Stimulated activated CD4-positive, alpha-beta T cell treated with anti-CD3 and anti-CD28 coated beads, Interleukin-4, amount 100 ng/mL, for 48 hours (primary cell): Measurements from ENCODE around the gene RBM5.

ENCODE experiments used
- DNase-seq, 2 donors: peaks; one replicate each; pipeline ENCODE4 v3.0.0-alpha.2; 2020; ENCODE audit warnings: low read depth in 2 of 2

Gene RBM5

GRCh38 chr3:50121072-50122032 is 32.6 kb downstream of the RBM5 start:
- DNase-seq, result peak; percentile 55 to 69

DNA sequence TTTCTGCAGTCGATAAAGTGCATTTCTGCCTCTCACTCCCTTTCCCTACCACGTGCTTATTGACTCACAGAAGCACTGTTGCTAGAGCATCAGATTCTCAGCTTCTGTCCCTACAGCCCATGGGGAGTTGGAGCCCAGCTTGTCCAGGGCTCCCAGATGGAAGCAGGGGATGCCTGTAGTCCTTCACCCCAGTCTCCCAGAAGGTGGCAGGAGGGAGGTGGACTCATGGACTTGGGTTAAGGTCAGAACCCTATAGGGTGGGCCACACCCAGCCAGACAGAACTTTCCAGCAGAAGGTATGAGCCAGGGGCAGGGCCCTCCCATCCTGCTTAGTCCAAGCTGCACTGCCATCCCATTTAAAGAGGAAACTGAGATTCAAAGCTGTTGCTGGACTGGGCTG is 33.4 kb downstream of the RBM5 start:
- DNase-seq, result no peak

DNA sequence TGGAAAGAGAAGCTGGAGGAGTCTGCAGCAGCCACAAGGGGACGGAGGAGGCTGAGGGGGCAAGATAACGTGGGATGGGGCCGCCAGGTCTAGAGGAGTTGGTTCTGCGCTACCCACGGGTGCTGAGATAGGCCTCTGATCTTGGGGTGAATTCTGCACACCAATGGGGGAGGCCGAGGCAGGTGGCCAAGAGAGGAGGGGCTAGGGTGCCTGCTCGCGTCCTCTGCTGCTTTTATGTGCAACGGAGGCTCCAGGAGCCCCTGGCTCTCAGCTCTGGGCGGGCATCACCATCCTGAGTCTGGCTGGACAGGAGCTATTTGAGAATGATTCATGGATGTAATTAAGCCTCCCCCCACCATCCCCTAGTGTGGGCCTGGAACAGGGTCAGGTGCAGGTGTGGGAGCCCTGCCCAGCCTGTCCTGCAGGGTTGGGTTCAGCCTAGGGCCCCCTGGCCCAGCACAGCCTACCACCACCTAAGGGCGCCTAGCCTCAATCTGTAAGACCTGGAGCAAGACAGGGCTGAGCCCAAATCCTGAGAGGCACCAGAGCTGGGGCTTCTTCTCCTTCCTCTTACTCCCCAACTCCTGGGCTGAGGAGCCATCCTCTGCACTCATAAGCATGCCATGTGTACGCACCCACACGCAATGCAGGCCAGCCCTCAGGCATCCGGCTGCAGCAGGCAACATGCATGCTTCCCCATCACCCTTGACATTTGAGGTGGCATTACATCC is 34.1 kb downstream of the RBM5 start:
- no peak for DNase-seq

DNA sequence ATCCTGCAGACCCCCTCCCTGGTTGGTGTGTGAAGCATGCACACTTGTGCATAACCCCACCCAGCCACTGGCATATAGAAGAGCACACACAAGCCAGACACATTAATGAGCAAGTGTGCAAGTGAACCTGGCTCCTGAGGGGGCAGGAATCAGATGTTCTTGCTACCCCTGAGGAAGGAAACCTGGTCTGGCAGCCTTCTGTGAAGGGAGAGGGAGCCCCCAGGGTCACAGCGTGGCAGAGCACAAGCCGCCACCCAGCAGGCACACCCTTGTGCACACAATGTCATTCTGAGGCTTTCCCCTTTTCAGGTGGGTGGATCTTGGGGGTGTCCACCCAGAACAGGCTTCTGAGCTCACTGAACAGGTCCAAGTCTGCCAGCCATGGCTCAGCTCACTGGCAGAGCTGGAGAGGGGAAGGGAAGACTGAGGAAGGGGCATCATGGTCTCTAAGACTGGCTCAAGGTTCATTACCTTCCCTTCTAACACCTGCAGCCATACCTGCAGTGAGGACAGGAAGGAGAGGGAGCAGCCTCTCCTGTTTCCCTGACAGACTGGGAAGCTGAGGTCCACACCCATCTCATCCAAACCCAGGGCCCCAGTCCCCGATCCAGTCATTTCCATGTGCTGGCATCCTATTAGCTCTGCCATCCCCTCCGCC is 34.8 kb downstream of the RBM5 start:
- DNase-seq, result no peak

- DNase-seq, result no peak
These were observed 35.5 kb downstream of the RBM5 start for GRCh38 chr3:50124052-50124799.

DNA sequence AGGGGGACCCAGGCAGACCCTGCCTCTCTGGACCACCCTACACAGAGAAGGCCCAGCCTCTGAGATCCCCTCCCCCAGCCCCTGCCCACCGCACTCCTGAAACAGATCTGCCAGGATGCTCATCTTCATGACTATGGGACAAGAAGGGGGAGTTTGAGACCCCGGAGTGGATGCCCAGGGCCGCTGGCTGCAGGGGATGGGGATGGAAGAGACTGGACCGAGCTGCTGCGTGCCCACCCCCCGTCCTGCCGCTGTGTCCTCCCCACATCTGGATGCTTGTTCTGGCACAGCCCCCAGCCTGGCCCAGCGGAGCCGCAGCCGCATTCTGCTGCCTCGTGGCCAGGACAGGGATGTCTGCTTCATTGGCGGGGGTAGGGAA is 36.1 kb downstream of the RBM5 start:
- no peak for DNase-seq

DNA sequence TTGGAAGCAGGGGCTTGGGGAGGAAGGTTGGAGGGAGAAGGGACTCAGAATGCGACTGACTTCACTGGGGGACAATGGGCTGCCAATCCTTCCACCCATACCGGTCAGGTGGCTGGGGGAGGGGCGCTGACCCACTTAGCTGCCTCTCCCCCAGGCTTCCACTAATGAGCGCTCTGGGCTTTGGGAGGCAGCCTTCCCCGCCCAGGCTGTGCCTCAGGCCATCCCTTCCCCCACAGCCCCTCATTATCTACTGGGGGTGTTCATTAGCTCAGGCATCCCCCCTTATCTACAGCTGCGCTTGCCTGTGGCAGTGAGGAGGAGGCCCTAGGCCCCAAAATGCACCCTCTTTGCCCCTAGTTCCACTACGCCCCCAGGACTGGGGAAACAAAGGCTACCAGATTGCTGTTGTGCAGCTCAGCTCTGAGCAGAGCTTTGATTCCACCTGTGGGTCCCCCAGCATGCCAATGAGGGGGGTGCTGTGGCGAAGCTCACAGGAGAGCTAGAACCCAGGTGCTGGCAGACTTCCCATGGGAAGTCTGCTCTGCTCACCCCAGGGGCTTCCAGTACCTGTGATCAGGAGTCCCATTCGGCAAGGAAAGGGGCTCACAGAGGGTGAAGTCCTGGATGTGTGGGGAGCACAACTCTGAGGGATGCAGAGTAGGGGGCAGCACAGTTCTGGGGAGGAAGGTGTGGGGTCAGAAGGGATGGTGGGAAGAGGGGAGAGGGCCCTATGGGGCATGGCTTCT is 37.0 kb downstream of the RBM5 start:
- no peak for DNase-seq

DNA sequence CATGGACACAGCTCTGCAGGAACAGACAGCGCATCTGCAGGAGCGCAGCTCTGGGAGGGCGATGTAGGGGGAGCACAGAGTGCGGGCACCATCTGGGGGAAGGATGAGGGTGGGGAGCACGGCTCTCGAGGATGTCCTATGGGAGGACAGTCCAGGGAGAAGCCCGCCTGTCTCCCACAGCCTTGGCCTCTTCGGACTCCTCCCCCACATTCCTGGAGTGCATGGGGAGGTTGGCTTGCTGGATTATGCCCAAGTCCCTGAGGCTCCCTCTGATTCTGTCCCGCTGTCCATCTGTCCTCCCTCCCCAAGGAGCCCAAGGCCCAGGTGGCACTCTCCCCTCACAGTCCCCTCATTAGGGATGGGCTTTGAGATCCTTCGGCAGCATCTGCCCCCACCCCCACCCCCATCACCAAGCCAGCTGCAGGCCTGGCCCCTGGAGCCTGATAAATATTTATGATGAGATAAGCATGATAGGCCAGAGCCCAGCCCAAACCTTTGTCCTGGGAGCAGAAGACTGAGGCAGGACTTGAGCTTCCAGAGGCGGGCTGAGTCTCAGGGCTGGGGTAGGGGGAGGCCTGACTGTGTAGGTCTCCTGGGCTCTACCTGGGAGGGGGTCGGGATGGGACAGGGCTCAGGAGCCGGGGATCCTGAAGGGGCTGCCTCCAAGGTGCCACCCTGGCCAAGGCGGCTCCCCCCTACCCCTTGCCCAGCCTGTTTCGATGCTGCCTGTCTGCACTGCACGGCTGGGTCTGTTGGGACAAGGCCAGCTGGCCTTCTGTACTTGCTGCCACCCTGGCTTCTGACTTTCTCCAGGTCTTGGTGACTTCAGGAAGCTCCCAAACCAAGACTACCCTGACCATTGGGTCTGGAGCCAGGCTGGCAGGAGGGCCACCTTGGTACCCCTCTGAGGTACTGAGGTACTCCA is 37.8 kb downstream of the RBM5 start:
- no peak for DNase-seq

DNA sequence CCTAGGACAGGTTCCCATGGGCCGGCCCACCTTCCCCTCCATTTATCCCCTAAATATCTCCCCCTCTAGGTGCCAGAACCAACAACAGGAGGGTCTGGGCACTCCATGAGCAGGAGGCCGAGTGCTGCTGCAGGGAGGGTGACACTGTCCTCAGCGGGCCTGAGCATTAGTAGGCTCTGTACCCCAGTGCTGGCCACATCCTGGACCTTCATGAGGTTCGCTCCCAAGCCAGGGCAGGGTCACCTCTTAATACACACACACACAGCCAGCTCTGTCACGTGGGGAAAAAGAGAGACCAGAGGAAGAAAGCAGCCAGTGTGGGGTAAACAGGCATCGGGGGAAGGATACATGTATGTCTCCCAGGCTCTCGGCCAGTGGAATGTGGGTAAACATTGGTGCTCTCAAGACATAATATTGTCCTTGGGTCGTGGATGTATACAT is 38.6 kb downstream of the RBM5 start:
- no peak for DNase-seq

DNA sequence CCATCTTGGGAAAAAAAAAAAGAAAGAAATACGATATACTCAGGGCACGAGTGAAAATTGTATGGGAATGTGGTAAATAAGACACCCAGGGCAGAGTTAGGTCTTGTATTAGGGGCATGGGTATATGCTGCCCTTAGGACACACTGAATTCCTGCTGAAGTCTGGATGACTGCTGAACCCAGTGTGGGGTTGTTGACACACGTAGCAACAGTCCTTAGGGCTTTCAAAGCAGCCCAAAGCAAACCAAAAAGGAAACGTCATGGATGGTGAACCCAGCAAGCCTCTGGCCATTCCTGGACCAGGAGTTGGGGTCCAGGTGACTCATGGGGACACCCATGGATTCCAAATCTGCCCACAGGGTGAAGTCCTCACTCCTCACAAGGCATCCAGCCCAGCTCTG is 39.3 kb downstream of the RBM5 start:
- DNase-seq, result no peak

GRCh38 chr3:50130436-50130835 is 41.7 kb downstream of the RBM5 start:
- DNase-seq, result no peak

- no peak for DNase-seq
These were observed 43.9 kb downstream of the RBM5 start for GRCh38 chr3:50132421-50133282.

GRCh38 chr3:50133283-50133615 is 44.5 kb downstream of the RBM5 start:
- DNase-seq, result no peak

GRCh38 chr3:50134367-50134766 is 45.6 kb downstream of the RBM5 start:
- DNase-seq, result no peak

DNA sequence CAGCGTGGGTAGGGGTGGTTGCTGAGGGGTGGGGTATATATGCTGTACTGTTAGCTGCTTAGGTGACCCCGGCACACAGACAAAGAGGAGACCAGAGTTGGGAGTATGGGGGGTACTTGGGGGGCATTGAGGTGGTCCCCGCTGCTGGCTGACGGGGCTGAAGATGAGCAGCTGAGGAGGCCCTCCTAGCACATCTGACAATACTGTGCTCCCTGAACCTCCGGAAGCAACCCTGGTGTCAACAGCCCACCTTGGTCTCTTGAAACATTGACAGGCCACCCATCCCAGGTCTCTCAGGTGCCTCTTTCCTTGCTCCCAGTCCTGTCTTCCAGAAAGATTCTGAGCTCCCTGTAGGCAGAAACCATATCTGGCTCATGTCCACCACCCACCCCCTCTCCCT is 47.2 kb downstream of the RBM5 start:
- no peak for DNase-seq

DNA sequence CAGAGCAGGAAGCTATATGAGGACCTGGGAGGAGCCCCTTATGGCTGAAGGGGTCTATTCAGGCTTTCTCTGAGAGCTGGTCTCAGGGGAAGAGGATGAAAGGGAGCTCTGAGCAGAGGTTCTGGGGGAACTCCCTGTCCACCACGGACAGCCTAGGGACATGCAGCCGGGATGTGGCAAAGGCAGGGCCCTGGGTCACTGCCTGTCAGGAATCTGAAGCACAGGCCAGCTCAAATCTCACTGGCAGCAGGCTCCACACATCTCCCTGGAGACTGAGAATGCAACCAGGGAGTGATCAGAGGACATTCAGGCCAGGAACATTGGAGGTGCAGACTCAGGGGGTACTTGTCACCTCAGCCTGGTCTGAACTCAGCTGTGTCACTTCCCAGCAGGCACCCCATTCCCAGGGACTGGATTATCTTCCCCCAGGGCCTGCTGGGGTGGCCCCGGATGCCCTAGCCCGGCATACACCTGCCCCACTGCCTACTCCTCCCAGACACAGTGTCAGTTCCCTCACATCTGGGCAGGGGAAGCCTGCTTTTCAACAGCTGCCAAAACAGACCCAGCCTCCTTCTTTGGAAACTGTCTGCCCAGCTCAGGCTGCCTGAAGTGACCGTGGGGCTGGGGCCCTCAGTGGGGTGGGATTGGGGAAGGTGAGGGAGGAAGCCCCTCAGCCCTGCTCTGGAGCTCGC is 48.1 kb downstream of the RBM5 start:
- DNase-seq, result no peak

GRCh38 chr3:50137531-50137930 is 48.8 kb downstream of the RBM5 start:
- DNase-seq, result no peak
